GM12891 (cell line): Measurements from ENCODE around the gene FAM50A.

ENCODE experiments used
- DNase-seq: peaks from one replicate; pipeline ENCODE4 v3.0.0; 2011; ENCODE audit warnings: low spot score; ENCODE audit not compliant: insufficient read length
- FAIRE-seq: peaks from 2 replicates; lab custom pipeline; 2011; peaks lifted over from hg19 to GRCh38; lab: Jason Lieb, UNC
- PAX5 ChIP-seq: IDR thresholded peaks from 2 replicates; pipeline ENCODE4 v1.6.1; 2011; ENCODE audit warnings: low read length, moderate library complexity, mild to moderate bottlenecking; ENCODE audit not compliant: insufficient read depth, severe bottlenecking
- POLR2A ChIP-seq: IDR thresholded peaks from 2 replicates; pipeline ENCODE4 v1.6.1; 2011; ENCODE audit warnings: low read depth, low read length, control low read depth
- POLR2AphosphoS5 ChIP-seq: IDR thresholded peaks from 2 replicates; pipeline ENCODE4 v1.6.1; 2011; ENCODE audit warnings: low read depth, low read length, control low read depth
- POU2F2 ChIP-seq: IDR thresholded peaks from 2 replicates; pipeline ENCODE4 v1.6.1; 2011; ENCODE audit warnings: low read depth, mild to moderate bottlenecking, control low read depth, low read length, moderate library complexity
- SPI1 ChIP-seq: IDR thresholded peaks from 2 replicates; pipeline ENCODE4 v1.6.1; 2011; ENCODE audit warnings: low read depth, low read length, control low read depth
- TAF1 ChIP-seq: IDR thresholded peaks from 2 replicates; pipeline ENCODE4 v1.6.1; 2011; ENCODE audit warnings: low read depth, low read length, control low read depth

Gene FAM50A

DNA sequence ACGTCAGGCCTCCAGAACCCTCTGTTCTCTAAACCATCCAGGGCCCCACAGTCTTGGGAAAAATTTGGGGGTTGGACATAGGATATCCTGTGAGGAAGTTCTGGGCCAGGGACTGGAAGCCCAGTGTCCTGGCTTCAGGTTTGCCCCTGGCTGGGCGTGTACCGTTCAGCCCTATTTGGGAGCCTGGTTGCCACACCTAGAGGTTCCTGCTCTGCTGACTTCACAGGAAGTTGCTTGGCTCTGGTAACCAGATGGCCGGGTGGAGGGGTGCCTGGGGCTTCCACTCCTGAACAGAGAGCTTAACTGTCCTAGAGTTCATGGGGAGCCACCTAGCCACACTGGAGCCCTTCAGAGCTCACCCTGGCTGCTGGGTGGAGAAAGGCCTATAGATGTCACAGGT lies 31.5 kb upstream of the FAM50A start:
- FAIRE-seq (no peak), DNase-seq (no peak)
- no peak for TF ChIP-seq PAX5
- no peak for TF ChIP-seq SPI1
- TF ChIP-seq POU2F2: no peak

DNA sequence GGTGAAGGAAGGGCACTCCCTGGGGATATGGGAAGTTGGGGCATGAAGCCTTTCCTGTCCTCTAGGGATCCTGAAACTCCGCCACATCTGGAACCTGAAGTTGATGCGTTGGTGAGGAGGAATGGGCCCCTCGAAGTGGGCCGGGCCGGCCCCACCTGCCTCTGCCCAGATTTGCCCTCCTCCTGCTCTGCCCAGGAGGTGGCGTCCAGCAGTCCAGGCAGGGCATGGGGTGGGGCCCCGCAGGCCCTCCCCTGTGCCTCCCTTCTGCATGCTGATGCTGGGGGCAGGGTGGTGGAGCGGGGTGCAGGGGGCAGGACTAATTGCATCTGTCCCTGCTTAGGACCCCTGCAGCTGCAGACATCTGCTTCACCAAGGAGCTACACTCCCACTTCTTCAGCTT lies 30.8 kb upstream of the FAM50A start:
- no peak for TF ChIP-seq PAX5
- no peak for TF ChIP-seq TAF1
- TF ChIP-seq SPI1: no peak
- TF ChIP-seq POU2F2: no peak
- no peak for TF ChIP-seq POLR2AphosphoS5
- no peak for TF ChIP-seq POLR2A
- no peak for FAIRE-seq
- DNase-seq: no peak

DNA sequence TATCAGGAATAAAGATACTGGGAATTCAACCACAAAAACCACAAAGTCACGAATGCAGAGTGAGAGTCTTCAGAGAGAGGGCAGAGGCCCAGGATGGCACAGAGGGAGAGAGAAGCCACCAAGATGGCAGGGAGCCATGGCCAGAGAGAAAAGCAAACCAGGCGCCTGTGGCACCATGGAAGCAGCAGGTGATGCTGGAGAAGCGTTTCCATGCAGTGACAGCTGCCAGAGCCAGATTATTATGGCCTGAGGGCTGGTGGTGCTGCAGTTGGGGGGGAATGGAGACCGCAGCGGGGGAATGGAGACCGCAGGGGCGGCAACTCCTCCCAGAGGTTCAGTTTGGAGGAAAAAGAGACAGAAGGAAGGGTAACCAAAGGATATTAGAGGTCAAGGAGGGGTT lies 26.8 kb upstream of the FAM50A start:
- DNase-seq: no peak
- no peak for FAIRE-seq
- no peak for TF ChIP-seq POLR2A
- no peak for TF ChIP-seq POU2F2
- no peak for TF ChIP-seq PAX5
- TF ChIP-seq TAF1: no peak
- no peak for TF ChIP-seq SPI1
- no peak for TF ChIP-seq POLR2AphosphoS5

DNA sequence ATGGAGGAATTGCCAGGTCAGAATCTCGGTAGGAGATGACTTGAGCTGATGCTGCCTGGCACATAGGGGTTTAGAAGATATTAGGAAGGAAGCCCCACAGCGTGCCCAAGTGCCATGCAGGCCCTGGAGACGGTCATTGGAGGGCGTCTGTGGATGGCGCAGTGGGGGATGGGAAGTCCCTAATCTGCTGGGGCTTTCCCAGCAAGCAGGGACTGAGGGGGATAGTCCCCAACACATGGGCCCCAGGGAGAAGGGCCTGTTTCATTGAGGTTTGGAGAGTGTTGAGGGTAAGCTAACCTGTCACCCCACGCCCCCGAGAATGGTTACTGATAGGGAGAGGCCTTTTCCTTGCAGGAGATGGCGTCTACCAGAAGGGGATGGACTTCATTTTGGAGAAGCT lies 24.8 kb upstream of the FAM50A start:
- DNase-seq (no peak), FAIRE-seq (no peak)
- TF ChIP-seq POU2F2 (no peak), POLR2AphosphoS5 (no peak), TAF1 (no peak), SPI1 (no peak), PAX5 (no peak), POLR2A (no peak)

DNA sequence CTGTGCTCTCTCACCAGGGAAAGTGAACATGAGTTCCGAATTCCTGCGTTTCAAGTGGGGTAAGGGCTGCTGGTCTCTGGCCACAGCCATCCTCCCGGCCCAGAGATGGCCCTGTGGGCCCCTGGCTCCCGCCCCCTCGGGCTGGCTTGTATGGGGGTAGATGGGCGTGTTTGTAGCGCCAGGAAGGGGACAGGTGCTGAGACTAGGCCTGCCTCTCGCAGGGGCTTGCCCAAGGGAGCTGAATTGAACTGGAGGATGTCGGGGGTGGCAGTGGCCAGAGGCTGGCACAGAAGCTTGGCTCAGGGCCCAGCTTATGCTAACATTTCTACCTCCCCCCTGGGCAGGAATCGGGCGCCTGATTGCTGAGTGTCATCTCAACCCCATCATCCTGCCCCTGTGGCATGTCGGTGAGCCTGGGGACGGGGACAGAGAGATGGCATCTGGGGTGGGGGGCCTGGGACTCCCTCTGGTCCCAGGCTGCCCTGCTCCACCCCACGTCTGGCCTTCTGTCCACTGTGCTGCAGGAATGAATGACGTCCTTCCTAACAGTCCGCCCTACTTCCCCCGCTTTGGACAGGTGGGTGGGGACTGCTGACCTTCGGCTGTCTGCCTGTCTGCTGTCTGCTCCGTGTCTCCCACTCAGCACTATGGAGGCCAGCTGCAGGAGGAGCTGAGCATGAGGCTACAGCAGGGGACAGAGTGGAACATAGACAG lies 24.1 kb upstream of the FAM50A start:
- FAIRE-seq: no peak
- DNase-seq: no peak
- TF ChIP-seq TAF1 (no peak), PAX5 (no peak), POU2F2 (no peak), POLR2A (no peak), POLR2AphosphoS5 (no peak), SPI1 (no peak)

DNA sequence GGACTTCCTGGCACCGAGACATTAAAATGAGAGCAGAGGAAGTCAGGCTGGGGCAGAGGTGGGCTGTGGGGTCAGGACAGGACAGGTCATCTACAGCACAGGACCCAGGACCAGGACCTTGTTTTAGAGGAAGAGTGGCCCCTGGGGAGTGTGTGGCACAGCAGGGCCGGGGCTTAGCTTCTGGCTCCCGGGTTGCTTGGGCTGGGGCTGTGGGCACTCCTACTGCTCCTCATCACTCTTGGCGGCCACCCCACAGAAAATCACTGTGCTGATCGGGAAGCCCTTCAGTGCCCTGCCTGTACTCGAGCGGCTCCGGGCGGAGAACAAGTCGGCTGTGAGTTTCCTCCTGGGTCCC lies 23.6 kb upstream of the FAM50A start:
- FAIRE-seq (no peak), DNase-seq (no peak)
- TF ChIP-seq POLR2A: no peak
- no peak for TF ChIP-seq POLR2AphosphoS5
- no peak for TF ChIP-seq SPI1
- no peak for TF ChIP-seq PAX5
- TF ChIP-seq POU2F2: no peak
- no peak for TF ChIP-seq TAF1

DNA sequence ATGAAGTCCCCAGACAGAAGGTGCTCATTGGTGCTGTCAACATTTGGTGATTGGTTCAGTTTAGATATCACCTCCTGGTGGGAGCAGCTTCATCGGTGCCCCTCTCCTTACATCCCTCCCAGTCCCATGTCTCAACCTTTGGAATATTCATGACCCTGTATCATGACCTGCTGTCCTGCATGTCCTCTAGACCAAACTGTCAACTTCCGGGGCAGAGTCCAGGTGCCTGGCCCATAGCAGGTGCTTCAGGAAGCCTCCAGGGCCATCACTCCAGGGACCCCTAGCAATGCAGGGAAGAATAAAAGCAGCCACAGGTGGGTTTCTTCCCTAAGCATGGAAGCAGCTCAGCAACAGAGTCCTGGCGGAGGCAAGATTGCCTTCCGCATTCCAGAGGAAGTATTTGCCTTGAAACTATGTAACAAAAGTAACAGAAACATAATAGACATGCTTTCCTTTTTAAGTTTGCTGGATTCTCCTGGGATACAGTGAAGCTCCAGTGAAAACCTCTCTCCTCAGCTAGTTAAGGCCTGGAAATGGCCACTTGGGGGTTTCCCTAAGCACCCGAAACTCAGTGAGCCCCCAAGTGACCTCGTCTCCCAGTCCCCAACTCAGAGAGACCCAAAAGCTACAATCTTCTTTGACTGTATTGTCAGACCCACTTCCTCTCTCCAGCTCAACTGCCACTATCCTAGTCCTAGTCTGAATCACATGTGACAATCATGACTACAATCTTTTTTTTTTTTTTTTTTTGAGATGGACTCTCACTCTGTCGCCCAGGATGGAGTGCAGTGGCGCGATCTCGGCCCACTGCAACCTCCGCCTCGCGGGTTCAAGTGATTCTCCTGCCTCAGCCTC lies 16.8 kb upstream of the FAM50A start:
- no peak for TF ChIP-seq PAX5
- no peak for TF ChIP-seq TAF1
- TF ChIP-seq SPI1: no peak
- no peak for TF ChIP-seq POU2F2
- TF ChIP-seq POLR2A: no peak
- no peak for TF ChIP-seq POLR2AphosphoS5
- no peak for FAIRE-seq
- DNase-seq: no peak

DNA sequence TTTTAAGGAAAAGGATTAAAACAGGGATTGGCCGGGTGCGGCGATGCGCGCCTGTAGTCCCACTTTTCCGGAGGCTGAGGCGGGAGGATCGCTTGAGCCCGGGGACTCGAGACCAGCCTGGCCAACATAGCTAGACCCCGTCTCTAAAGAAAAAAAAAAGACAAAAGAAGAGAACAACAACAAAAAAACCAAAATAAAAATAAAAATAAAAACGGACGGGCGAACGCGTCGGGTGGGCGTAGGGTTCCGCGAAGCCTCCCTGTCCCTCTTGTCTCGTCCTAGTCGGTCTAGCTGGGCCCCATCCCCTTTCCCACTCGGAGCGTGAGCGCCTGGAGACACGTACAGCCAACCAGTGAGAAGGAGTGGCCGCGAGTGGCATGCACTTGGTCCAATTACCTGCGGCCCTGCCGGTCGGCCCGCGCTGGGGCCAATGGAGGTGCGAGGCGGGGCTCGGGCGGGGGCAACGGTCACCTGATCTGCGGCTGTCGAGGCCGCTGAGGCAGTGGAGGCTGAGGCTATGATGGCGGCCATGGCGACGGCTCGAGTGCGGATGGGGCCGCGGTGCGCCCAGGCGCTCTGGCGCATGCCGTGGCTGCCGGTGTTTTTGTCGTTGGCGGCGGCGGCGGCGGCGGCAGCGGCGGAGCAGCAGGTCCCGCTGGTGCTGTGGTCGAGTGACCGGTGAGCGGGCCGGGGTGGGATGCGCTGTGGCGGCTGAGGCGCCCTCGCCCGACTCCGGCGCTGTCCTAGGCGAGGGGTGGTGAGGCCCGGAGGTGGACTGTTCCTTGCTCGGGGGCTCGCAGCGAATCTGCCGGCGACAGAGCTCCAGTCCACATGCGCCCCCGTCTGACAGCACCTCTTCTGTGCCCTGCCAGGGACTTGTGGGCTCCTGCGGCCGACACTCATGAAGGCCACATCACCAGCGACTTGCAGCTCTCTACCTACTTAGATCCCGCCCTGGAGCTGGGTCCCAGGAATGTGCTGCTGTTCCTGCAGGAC lies 15.5 kb upstream of the FAM50A start, which contains the start of gene ATP6AP1:
TSS of gene ATP6AP1 (plus strand) at position 502 of the 996 bp plus-strand sequence. CDS start at position 518, 16 bp downstream.
- DNase-seq (peak; percentile 87), FAIRE-seq (peak; percentile 100)
- no peak for TF ChIP-seq PAX5
- TF ChIP-seq TAF1: no peak
- TF ChIP-seq POLR2A: 0 out of 2 replicates have a peak, but pooled peaks have one; percentile 38
- TF ChIP-seq SPI1: no peak
- no peak for TF ChIP-seq POU2F2
- TF ChIP-seq POLR2AphosphoS5: no peak

DNA sequence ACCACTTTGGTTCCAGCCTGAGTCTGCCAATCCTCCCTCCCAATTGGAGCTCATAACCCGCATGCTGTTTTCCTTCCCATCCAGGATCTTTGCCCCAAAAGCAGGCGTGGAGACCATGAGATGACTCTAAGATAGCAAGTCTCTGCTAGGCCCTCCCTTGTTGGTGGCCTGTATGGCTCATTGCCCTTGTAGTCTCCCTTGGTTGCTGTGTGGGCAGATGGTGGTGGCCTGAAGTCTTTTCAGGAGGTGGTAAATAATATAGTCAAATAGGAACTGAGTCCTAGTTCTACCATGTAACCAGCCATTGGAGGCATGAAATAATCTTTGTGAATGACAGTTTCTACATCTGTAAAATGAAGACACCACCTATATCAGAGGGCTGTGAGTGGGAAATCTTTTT lies 14.2 kb upstream of the FAM50A start:
- no peak for TF ChIP-seq PAX5
- no peak for TF ChIP-seq POLR2A
- no peak for TF ChIP-seq POU2F2
- no peak for TF ChIP-seq SPI1
- no peak for TF ChIP-seq POLR2AphosphoS5
- TF ChIP-seq TAF1: no peak

More for the DNA sequence above, 14.2 kb upstream of the FAM50A start:
- DNase-seq (no peak), FAIRE-seq (no peak)
